B cell (primary cell): ENCODE data around the gene SLC35D2. TPM values are rescaled to one million over a fixed set of nuclear protein-coding genes. Genes with fewer than 3 reads are reported as not detected.
"Not testable (repeated sequence)": the region's sequence is repeated elsewhere in the genome, so short reads cannot be mapped to it uniquely, and the experiment has no call there.

Experiments used
- ATAC-seq: fragments of 200-7000 bp; cut with Tn5 transposase; one replicate; pipeline ENCODE4 v1.10.0; 2021; ENCODE audit warnings: low read depth, mild to moderate bottlenecking, moderate number of reproducible peaks, moderate library complexity
- CTCF ChIA-PET: fragments of 350-600 bp; sonication (Branson Sonifier 250); formaldehyde crosslinking; loops from one replicate; lab custom pipeline; 2021; ENCODE audit warnings: antibody characterized with exemption, inconsistent platforms; lab: Charles Lee
- POLR2A ChIA-PET: fragments of 350-600 bp; sonication (Branson Sonifier 250); formaldehyde crosslinking; loops from one replicate; lab custom pipeline; 2021; ENCODE audit warnings: antibody characterized with exemption; lab: Charles Lee
- DNase-seq: peaks from one replicate; pipeline ENCODE4 v3.0.0; 2013
- H2AFZ ChIP-seq: 2 replicates; pipeline ENCODE4 v1.6.1; 2012; ENCODE audit warnings: mild to moderate bottlenecking, low read depth, low read length; ENCODE audit not compliant: insufficient read depth, poor library complexity, severe bottlenecking
- H3K27ac ChIP-seq, 2 donors: 1 replicate in 1 of 2; 2 replicates in 1 of 2; pipeline ENCODE4 v1.5.1; 2012 to 2013; ENCODE audit warnings: low read length in 2 of 2, mild to moderate bottlenecking in 2 of 2, moderate library complexity in 1 of 2
- H3K27me3 ChIP-seq, 4 experiments: fragments of 200-600 bp in 1 of 4; sonication (generic) in 1 of 4; replicated peaks in 1 of 4; 1 replicate in 2 of 4; 2 replicates in 2 of 4; pipeline versions ENCODE4 v1.6.1 to v1.7.0; 2013 to 2016; ENCODE audit warnings: low read length in 3 of 4, mild to moderate bottlenecking in 2 of 4, mixed read lengths in 1 of 4, moderate library complexity in 1 of 4; ENCODE audit not compliant: insufficient read depth in 4 of 4, control insufficient read depth in 3 of 4; ENCODE audit errors: control extremely low read depth in 1 of 4
- H3K36me3 ChIP-seq, 2 experiments: replicated peaks in 1 of 2; 1 replicate in 1 of 2; 2 replicates in 1 of 2; pipeline versions ENCODE4 v1.6.1 to v1.7.1; 2013; ENCODE audit warnings: low read length in 1 of 2; ENCODE audit not compliant: insufficient read depth in 2 of 2, control insufficient read depth in 1 of 2; ENCODE audit errors: control extremely low read depth in 1 of 2, extremely low read depth in 1 of 2
- H3K4me1 ChIP-seq, 2 donors: fragments of 200-600 bp in 1 of 2; sonication (generic) in 1 of 2; 1 replicate in 1 of 2; 2 replicates in 1 of 2; pipeline versions ENCODE4 v1.5.1 to v1.6.1; 2013 to 2017; ENCODE audit warnings: low read length in 2 of 2; ENCODE audit not compliant: control insufficient read depth in 2 of 2, insufficient read depth in 2 of 2
- H3K4me2 ChIP-seq: replicated peaks from 2 replicates; pipeline ENCODE3; 2012; ENCODE audit warnings: mild to moderate bottlenecking, low read depth, low read length; ENCODE audit not compliant: poor library complexity, severe bottlenecking
- H3K4me3 ChIP-seq, 5 experiments: fragments of 200-600 bp in 1 of 5; sonication (generic) in 1 of 5; 1 replicate in 3 of 5; 2 replicates in 2 of 5; pipeline versions ENCODE4 v1.5.1 to v1.7.0; 2011 to 2016; ENCODE audit warnings: low read length in 4 of 5, mild to moderate bottlenecking in 4 of 5, low read depth in 2 of 5, control low read depth in 1 of 5, moderate library complexity in 1 of 5; ENCODE audit not compliant: insufficient read depth in 1 of 5; ENCODE audit errors: control extremely low read depth in 1 of 5, extremely low read depth in 1 of 5
- H3K79me2 ChIP-seq: fragments of 200-600 bp; sonication (generic); one replicate; pipeline ENCODE4 v1.6.0; 2016; ENCODE audit warnings: low read length; ENCODE audit not compliant: control insufficient read depth, insufficient read depth
- H3K9ac ChIP-seq: fragments of 200-600 bp; sonication (generic); 2 replicates; pipeline ENCODE4 v1.6.1; 2017; ENCODE audit warnings: mild to moderate bottlenecking, low read length, moderate library complexity
- H3K9me3 ChIP-seq, 3 donors: one replicate each; pipeline versions ENCODE4 v1.6.1 to v1.7.1; 2013; ENCODE audit warnings: low read length in 2 of 3; ENCODE audit not compliant: control insufficient read depth in 2 of 3, insufficient read depth in 1 of 3; ENCODE audit errors: control extremely low read depth in 1 of 3
- H4K20me1 ChIP-seq: 2 replicates; pipeline ENCODE4 v1.6.0; 2012; ENCODE audit warnings: mild to moderate bottlenecking, low read length; ENCODE audit not compliant: insufficient read depth, control insufficient read depth, poor library complexity, severe bottlenecking
- H3K27ac Mint-ChIP-seq: one replicate; pipeline ENCODE4 v1.8.0; 2021; ENCODE audit warnings: mixed read lengths
- H3K27me3 Mint-ChIP-seq: one replicate; pipeline ENCODE4 v1.8.0; 2021; ENCODE audit warnings: mixed read lengths
- H3K4me1 Mint-ChIP-seq: one replicate; pipeline ENCODE4 v1.8.0; 2021; ENCODE audit warnings: mixed read lengths
- H3K4me3 Mint-ChIP-seq: one replicate; pipeline ENCODE4 v1.8.0; 2021; ENCODE audit warnings: mixed read lengths
- H3K9me3 Mint-ChIP-seq: one replicate; pipeline ENCODE4 v1.8.0; 2022; ENCODE audit warnings: mixed read lengths; ENCODE audit not compliant: insufficient read depth
- CTCF ChIP-seq: fragments of 200-600 bp; IDR thresholded peaks from one replicate; pipeline ENCODE4 v1.8.0; 2022; ENCODE audit warnings: antibody characterized with exemption, mild to moderate bottlenecking
- EZH2 ChIP-seq: IDR thresholded peaks from 2 replicates; pipeline ENCODE4 v1.6.1; 2012; ENCODE audit warnings: borderline replicate concordance, low read depth, mild to moderate bottlenecking, moderate library complexity, low read length; ENCODE audit not compliant: insufficient read depth, poor library complexity, severe bottlenecking
- WGBS: methylation state at CpG from one replicate; pipeline ENCODE4 v1.1.5; 2013; ENCODE audit warnings: missing lambda C conversion rate; ENCODE audit not compliant: insufficient coverage; 5-methylcytosine and 5-hydroxymethylcytosine counted together
- intact Hi-C: fragments of 100-400 bp; cut with micrococcal nuclease; formaldehyde crosslinking; loops from one replicate; pipeline ENCODE4 v1.10.0; 2022
- polyA plus RNA-seq: library from polyadenylated mRNA; depleted of rRNA; stranded (reverse); fragments of >200 nt; gene quantifications from 2 replicates; pipeline ENCODE4 v1.2.3, GENCODE V29; 2012
- total RNA-seq, 2 donors: library from RNA; stranded (reverse); fragments of 120-200 nt in 1 of 2; gene quantifications; 1 replicate in 1 of 2; 2 replicates in 1 of 2; pipeline versions ENCODE4 v1.2.3 to v1.2.4, GENCODE V29; 2013 to 2022

SLC35D2 gene
- total and polyA plus RNA-seq, 2 donors (not counting 1 experiment from before 2014, with no cell fraction given): 5.1 to 13.6 TPM

- no peaks in the 10 kb centered on the region for H3K36me3 ChIP-seq
- intact Hi-C loops: loop anchor here (10.0 kb wide), 1 partner anchor 532 kb away; the partner anchor contains the start of gene ZNF782
- H3K4me1 ChIP-seq: no peaks in the 10 kb centered on the region
- H3K79me2 ChIP-seq: no peaks in the 10 kb centered on the region
- ChIA-PET POLR2A (no interaction called here), CTCF (interaction anchor here (0.6 to 1.0 kb wide), 3 partner anchors 77 to 1011 kb away, joined by 3 read pairs; no protein-coding TSS in a partner anchor)
- no peak for TF ChIP-seq EZH2
- no peak for TF ChIP-seq CTCF
- H4K20me1 ChIP-seq: no peaks in the 10 kb centered on the region
- H3K27ac Mint-ChIP-seq: no peak overlapping the region
- no peaks in the 10 kb centered on the region for H3K9me3 Mint-ChIP-seq
- H2AFZ ChIP-seq: no peak overlapping the region
- no peaks in the 10 kb centered on the region for H3K27me3 ChIP-seq
- no peak overlapping the region for H3K9ac ChIP-seq
- ATAC-seq (no peak), DNase-seq (no peak)
- no peaks in the 10 kb centered on the region for H3K27me3 Mint-ChIP-seq
- H3K4me3 Mint-ChIP-seq: no peak overlapping the region
- H3K9me3 ChIP-seq: no peaks in the 10 kb centered on the region
- H3K4me2 ChIP-seq: no peak overlapping the region
- H3K27ac ChIP-seq: no peak overlapping the region
- no peak overlapping the region for H3K4me3 ChIP-seq
- no peaks in the 10 kb centered on the region for H3K4me1 Mint-ChIP-seq
Observed at GRCh38 chr9:96323169-96323568, 60.3 kb downstream of the SLC35D2 start.

- WGBS: 96% methylated on average over 4 of the region's 5 CpGs
Observed at GRCh38 chr9:96322736-96323135, 60.8 kb downstream of the SLC35D2 start.

GRCh38 chr9:96322210-96322609 is 61.3 kb downstream of the SLC35D2 start:
- H3K4me1 Mint-ChIP-seq, H4K20me1 ChIP-seq, H3K27me3 Mint-ChIP-seq, H3K27ac ChIP-seq, H3K4me3 ChIP-seq, H3K79me2 ChIP-seq, H3K4me3 Mint-ChIP-seq, H3K36me3 ChIP-seq, H3K4me2 ChIP-seq, H2AFZ ChIP-seq, H3K4me1 ChIP-seq, ATAC-seq, H3K27ac Mint-ChIP-seq, H3K9me3 Mint-ChIP-seq, H3K9ac ChIP-seq, H3K27me3 ChIP-seq, POLR2A ChIA-PET, H3K9me3 ChIP-seq, DNase-seq: not testable (repeated sequence)
- CTCF ChIA-PET: interaction anchor here (1.0 kb wide), 1 partner anchor 344 kb away, joined by 3 read pairs; no protein-coding TSS in a partner anchor
- WGBS: 94% methylated on average over 3 of the region's 3 CpGs
- intact Hi-C loops: loop anchor here (10.0 kb wide), 1 partner anchor 533 kb away; the partner anchor contains the start of gene ZNF782

More at GRCh38 chr9:96322736-96323135, 60.8 kb downstream of the SLC35D2 start:
- POLR2A ChIA-PET, H3K9me3 ChIP-seq, H3K4me3 ChIP-seq, H3K4me2 ChIP-seq, H4K20me1 ChIP-seq, H3K36me3 ChIP-seq, H3K4me3 Mint-ChIP-seq, H3K9ac ChIP-seq, H2AFZ ChIP-seq, DNase-seq, H3K4me1 ChIP-seq, H3K27me3 Mint-ChIP-seq, H3K9me3 Mint-ChIP-seq, ATAC-seq, H3K27ac ChIP-seq, H3K27ac Mint-ChIP-seq, H3K79me2 ChIP-seq, H3K4me1 Mint-ChIP-seq, H3K27me3 ChIP-seq: not testable (repeated sequence)
- CTCF ChIA-PET: interaction anchor here (0.6 to 1.0 kb wide), 3 partner anchors 77 to 1011 kb away, joined by 3 read pairs; no protein-coding TSS in a partner anchor
- intact Hi-C loops: loop anchor here (10.0 kb wide), 1 partner anchor 532 kb away; the partner anchor contains the start of gene ZNF782
